Neural progenitor cell (in vitro differentiated cells): ENCODE data around the gene TTLL12. TPM values are rescaled to one million over a fixed set of nuclear protein-coding genes. Genes with fewer than 3 reads are reported as not detected.

Source experiments
- DNase-seq: peaks from one replicate; pipeline ENCODE4 v3.0.0-alpha.2; 2016; ENCODE audit warnings: low spot score
- H2AFZ ChIP-seq: fragments of 200-600 bp; sonication (generic); replicated peaks from 2 replicates; pipeline ENCODE4 v1.6.1; 2016; ENCODE audit warnings: antibody characterized with exemption
- H3F3A ChIP-seq: fragments of 200-600 bp; sonication (generic); 2 replicates; pipeline ENCODE4 v1.6.1; 2016; ENCODE audit warnings: antibody characterized with exemption, low read depth
- H3K27ac ChIP-seq: fragments of 200-600 bp; sonication (generic); 2 replicates; pipeline ENCODE4 v1.5.1; 2016; ENCODE audit warnings: mild to moderate bottlenecking
- H3K27me3 ChIP-seq: fragments of 200-600 bp; sonication (generic); 2 replicates; pipeline ENCODE4 v1.6.1; 2016; ENCODE audit warnings: mild to moderate bottlenecking, moderate library complexity
- H3K36me3 ChIP-seq: fragments of 200-600 bp; sonication (generic); 2 replicates; pipeline ENCODE4 v1.5.1; 2016
- H3K4me1 ChIP-seq: fragments of 200-600 bp; sonication (generic); 2 replicates; pipeline ENCODE4 v1.6.1; 2016; ENCODE audit warnings: mixed run types
- H3K4me2 ChIP-seq: fragments of 200-600 bp; sonication (generic); 2 replicates; pipeline ENCODE4 v1.6.1; 2016
- H3K4me3 ChIP-seq: fragments of 200-600 bp; sonication (generic); 2 replicates; pipeline ENCODE4 v1.5.1; 2016
- H3K79me2 ChIP-seq: fragments of 200-600 bp; sonication (generic); 2 replicates; pipeline ENCODE4 v1.6.1; 2016; ENCODE audit warnings: low read depth
- H3K9ac ChIP-seq: fragments of 200-600 bp; sonication (generic); 2 replicates; pipeline ENCODE4 v1.6.1; 2016
- H3K9me3 ChIP-seq: fragments of 200-600 bp; sonication (generic); 2 replicates; pipeline ENCODE4 v1.5.1; 2016; ENCODE audit warnings: low read depth
- H4K20me1 ChIP-seq: fragments of 200-600 bp; sonication (generic); 2 replicates; pipeline ENCODE4 v1.6.1; 2016; ENCODE audit warnings: low read depth
- H3K27ac Mint-ChIP-seq: 3 replicates; pipeline ENCODE4 v1.8.0; 2021; ENCODE audit warnings: mixed read lengths
- H3K27me3 Mint-ChIP-seq: 2 replicates; pipeline ENCODE4 v1.8.0; 2022; ENCODE audit warnings: low read depth, mild to moderate bottlenecking, inconsistent platforms, moderate library complexity, mixed read lengths; ENCODE audit not compliant: insufficient read depth
- H3K36me3 Mint-ChIP-seq: 3 replicates; pipeline ENCODE4 v1.8.0; 2021; ENCODE audit warnings: mixed read lengths
- H3K4me1 Mint-ChIP-seq: 3 replicates; pipeline ENCODE4 v1.8.0; 2021; ENCODE audit warnings: mixed read lengths
- H3K4me3 Mint-ChIP-seq: 3 replicates; pipeline ENCODE4 v1.8.0; 2021; ENCODE audit warnings: mild to moderate bottlenecking, moderate library complexity, mixed read lengths
- H3K9me3 Mint-ChIP-seq: 3 replicates; pipeline ENCODE4 v1.8.0; 2020; ENCODE audit warnings: mixed read lengths
- EZH2 ChIP-seq: fragments of 200-600 bp; sonication (generic); IDR thresholded peaks from 2 replicates; pipeline ENCODE4 v1.6.1; 2017; ENCODE audit warnings: antibody characterized with exemption, mild to moderate bottlenecking, moderate library complexity
- EZH2phosphoT487 ChIP-seq: fragments of 200-600 bp; sonication (generic); IDR thresholded peaks from 2 replicates; pipeline ENCODE4 v1.6.1; 2017; ENCODE audit warnings: antibody characterized with exemption
- total RNA-seq: library from RNA; depleted of rRNA; stranded (reverse); fragments of >200 nt; gene quantifications from 2 replicates; pipeline ENCODE4 v1.2.3, GENCODE V29; 2015; ENCODE audit warnings: low replicate concordance
- TF ChIP-seq, protein P1 (sequence below): fragments of 200-600 bp; sonication (generic); IDR thresholded peaks from 2 replicates; pipeline ENCODE4 v1.5.1; 2017; ENCODE audit warnings: antibody characterized with exemption, mild to moderate bottlenecking

TTLL12 gene
- total RNA-seq, 1 donor from 2014 or later, result 27.8 TPM

DNA sequence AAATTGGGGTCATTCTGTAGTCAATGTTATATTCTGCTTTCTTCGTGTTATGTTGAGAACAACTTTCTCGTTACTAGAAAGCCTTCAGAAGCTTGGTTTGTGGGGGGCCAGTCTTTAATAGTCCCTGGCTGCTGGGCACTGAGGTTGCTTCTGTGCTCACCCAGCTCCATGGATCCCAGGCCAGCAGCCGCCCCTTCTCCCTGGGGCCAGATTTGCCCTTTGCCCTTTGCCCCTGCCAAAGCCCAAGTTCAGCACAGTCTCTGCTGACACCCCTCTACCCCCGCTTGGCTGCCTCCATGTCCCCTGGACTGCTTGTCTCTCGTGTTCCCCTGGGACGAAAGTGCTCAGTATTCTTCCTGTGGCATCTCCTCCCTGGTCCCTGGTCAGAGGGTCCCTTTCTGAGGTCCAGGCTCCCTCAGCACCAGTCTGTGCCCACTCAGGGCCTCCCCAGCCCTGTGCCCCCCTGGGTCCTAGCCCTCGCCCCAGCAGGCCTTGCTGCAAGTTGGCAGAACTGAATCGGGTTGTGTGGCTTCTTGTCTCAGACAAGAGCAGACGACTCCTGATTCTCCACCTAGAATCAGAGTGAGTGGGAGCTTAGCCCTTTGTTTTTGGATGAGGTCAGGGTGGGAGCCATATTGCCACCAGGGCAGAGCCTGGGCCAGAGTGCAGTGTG is 28.9 kb downstream of the TTLL12 start:
- peaks cover 2% of the 10 kb centered on the region for H3K27me3 Mint-ChIP-seq
- H3K4me3 ChIP-seq, result no peak overlapping the region
- H2AFZ ChIP-seq, result no peak overlapping the region
- no peaks in the 10 kb centered on the region for H4K20me1 ChIP-seq
- no peaks in the 10 kb centered on the region for H3K36me3 ChIP-seq
- no peak overlapping the region for H3K4me2 ChIP-seq
- no peak for DNase-seq
- no peaks in the 10 kb centered on the region for H3K9me3 ChIP-seq
- no peaks in the 10 kb centered on the region for H3K9me3 Mint-ChIP-seq
- H3K27ac Mint-ChIP-seq, result peak overlapping the region; percentile 76
- H3K27ac ChIP-seq, result no peak overlapping the region
- no peaks in the 10 kb centered on the region for H3K79me2 ChIP-seq
- no peak overlapping the region for H3K4me3 Mint-ChIP-seq
- H3F3A ChIP-seq, result no peaks in the 10 kb centered on the region
- no peaks in the 10 kb centered on the region for H3K4me1 ChIP-seq
- H3K36me3 Mint-ChIP-seq, result no peaks in the 10 kb centered on the region
- H3K9ac ChIP-seq, result no peak overlapping the region
- H3K4me1 Mint-ChIP-seq, result peaks cover 5% of the 10 kb centered on the region
- TF ChIP-seq EZH2, result no peak
- TF ChIP-seq, protein P1, sequence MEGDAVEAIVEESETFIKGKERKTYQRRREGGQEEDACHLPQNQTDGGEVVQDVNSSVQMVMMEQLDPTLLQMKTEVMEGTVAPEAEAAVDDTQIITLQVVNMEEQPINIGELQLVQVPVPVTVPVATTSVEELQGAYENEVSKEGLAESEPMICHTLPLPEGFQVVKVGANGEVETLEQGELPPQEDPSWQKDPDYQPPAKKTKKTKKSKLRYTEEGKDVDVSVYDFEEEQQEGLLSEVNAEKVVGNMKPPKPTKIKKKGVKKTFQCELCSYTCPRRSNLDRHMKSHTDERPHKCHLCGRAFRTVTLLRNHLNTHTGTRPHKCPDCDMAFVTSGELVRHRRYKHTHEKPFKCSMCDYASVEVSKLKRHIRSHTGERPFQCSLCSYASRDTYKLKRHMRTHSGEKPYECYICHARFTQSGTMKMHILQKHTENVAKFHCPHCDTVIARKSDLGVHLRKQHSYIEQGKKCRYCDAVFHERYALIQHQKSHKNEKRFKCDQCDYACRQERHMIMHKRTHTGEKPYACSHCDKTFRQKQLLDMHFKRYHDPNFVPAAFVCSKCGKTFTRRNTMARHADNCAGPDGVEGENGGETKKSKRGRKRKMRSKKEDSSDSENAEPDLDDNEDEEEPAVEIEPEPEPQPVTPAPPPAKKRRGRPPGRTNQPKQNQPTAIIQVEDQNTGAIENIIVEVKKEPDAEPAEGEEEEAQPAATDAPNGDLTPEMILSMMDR, result no peak
- TF ChIP-seq EZH2phosphoT487, result no peak
- H3K27me3 ChIP-seq, result peaks cover 1% of the 10 kb centered on the region

DNA sequence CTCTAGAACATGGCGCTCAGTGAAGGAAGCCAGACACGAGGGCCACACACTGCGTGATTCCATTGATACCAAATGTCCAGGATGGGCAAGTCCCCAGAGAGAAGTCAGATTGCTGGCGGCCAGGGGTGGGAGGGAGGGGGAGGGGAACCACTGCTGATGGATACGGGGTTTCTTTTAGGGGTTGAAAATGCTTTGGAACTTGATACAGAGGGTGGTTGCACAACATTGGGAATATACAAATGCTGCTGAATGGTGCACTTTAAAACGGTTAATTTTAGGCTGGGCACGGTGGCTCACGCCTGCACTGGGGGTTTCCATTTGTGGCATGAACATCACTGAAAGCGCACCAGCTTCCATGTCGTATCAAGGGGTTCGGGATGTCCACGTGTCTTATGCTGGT is 30.5 kb downstream of the TTLL12 start:
- no peaks in the 10 kb centered on the region for H4K20me1 ChIP-seq
- H3K27ac ChIP-seq, result no peak overlapping the region
- no peaks in the 10 kb centered on the region for H3K36me3 ChIP-seq
- H3K36me3 Mint-ChIP-seq, result no peaks in the 10 kb centered on the region
- peaks cover 4% of the 10 kb centered on the region for H3F3A ChIP-seq
- no peak for TF ChIP-seq EZH2
- TF ChIP-seq EZH2phosphoT487, result no peak
- TF ChIP-seq, protein P1, result no peak
- peaks cover 2% of the 10 kb centered on the region for H3K27me3 Mint-ChIP-seq
- H3K4me1 Mint-ChIP-seq, result peaks cover 6% of the 10 kb centered on the region
- no peak for DNase-seq
- peaks cover 13% of the 10 kb centered on the region for H3K4me1 ChIP-seq
- H2AFZ ChIP-seq, result no peak overlapping the region
- no peak overlapping the region for H3K27ac Mint-ChIP-seq
- H3K9ac ChIP-seq, result no peak overlapping the region
- no peak overlapping the region for H3K4me3 Mint-ChIP-seq
- peaks cover 17% of the 10 kb centered on the region for H3K27me3 ChIP-seq
- no peaks in the 10 kb centered on the region for H3K9me3 Mint-ChIP-seq
- H3K4me3 ChIP-seq, result no peak overlapping the region
- H3K9me3 ChIP-seq, result no peaks in the 10 kb centered on the region
- H3K4me2 ChIP-seq, result no peak overlapping the region
- H3K79me2 ChIP-seq, result no peaks in the 10 kb centered on the region

- no peak for DNase-seq
- Histone ChIP-seq H2AFZ (no peak overlapping the region), H3K9me3 (no peaks in the 10 kb centered on the region), H3K27ac (no peak overlapping the region), H3K27me3 (peaks cover 24% of the 10 kb centered on the region), H3K79me2 (no peaks in the 10 kb centered on the region), H3K9ac (no peak overlapping the region), H3F3A (peaks cover 4% of the 10 kb centered on the region), H3K4me3 (no peak overlapping the region), H3K36me3 (no peaks in the 10 kb centered on the region), H4K20me1 (no peaks in the 10 kb centered on the region), H3K4me1 (peaks cover 13% of the 10 kb centered on the region), H3K4me2 (no peak overlapping the region)
- Mint-ChIP-seq H3K4me1 (peaks cover 10% of the 10 kb centered on the region), H3K9me3 (no peaks in the 10 kb centered on the region), H3K36me3 (no peaks in the 10 kb centered on the region), H3K27me3 (peaks cover 3% of the 10 kb centered on the region), H3K4me3 (no peak overlapping the region), H3K27ac (no peak overlapping the region)
- TF ChIP-seq, protein P1, result no peak
- TF ChIP-seq EZH2phosphoT487, result no peak
- TF ChIP-seq EZH2, result no peak
Measured at GRCh38 chr22:43155789-43156188, 31.1 kb downstream of the TTLL12 start.
